Hepatocyte (in vitro differentiated cells): ENCODE results near the gene GARIN3. TPM values are rescaled to one million over a fixed set of nuclear protein-coding genes. Genes with fewer than 3 reads are reported as not detected.
"Not testable (repeated sequence)": the region's sequence is repeated elsewhere in the genome, so short reads cannot be mapped to it uniquely, and the experiment has no call there.

Source experiments
- DNase-seq: peaks from one replicate; pipeline ENCODE4 v3.0.0-alpha.2; 2016; ENCODE audit warnings: low spot score
- H2AFZ ChIP-seq: fragments of 200-600 bp; sonication (generic); 2 replicates; pipeline ENCODE4 v1.6.0; 2016; ENCODE audit warnings: antibody characterized with exemption, mild to moderate bottlenecking
- H3K27ac ChIP-seq: fragments of 200-600 bp; sonication (generic); 2 replicates; pipeline ENCODE4 v1.5.1; 2016; ENCODE audit warnings: mild to moderate bottlenecking
- H3K27me3 ChIP-seq: fragments of 200-600 bp; sonication (generic); 2 replicates; pipeline ENCODE4 v1.6.1; 2016
- H3K36me3 ChIP-seq: fragments of 200-600 bp; sonication (generic); replicated peaks from 2 replicates; pipeline ENCODE4 v1.5.1; 2016; ENCODE audit warnings: low read depth; ENCODE audit not compliant: insufficient read depth
- H3K4me1 ChIP-seq: fragments of 200-600 bp; sonication (generic); 2 replicates; pipeline ENCODE4 v1.5.1; 2016; ENCODE audit warnings: mild to moderate bottlenecking, moderate library complexity; ENCODE audit not compliant: insufficient read depth
- H3K4me2 ChIP-seq: fragments of 200-600 bp; sonication (generic); 2 replicates; pipeline ENCODE4 v1.6.0; 2016
- H3K4me3 ChIP-seq: fragments of 200-600 bp; sonication (generic); 2 replicates; pipeline ENCODE4 v1.5.1; 2016; ENCODE audit warnings: mild to moderate bottlenecking
- H3K79me2 ChIP-seq: fragments of 200-600 bp; sonication (generic); 2 replicates; pipeline ENCODE4 v1.6.0; 2017; ENCODE audit warnings: mild to moderate bottlenecking
- H3K9me2 ChIP-seq: fragments of 200-600 bp; sonication (generic); replicated peaks from 2 replicates; pipeline ENCODE4 v1.6.0; 2017; ENCODE audit warnings: mild to moderate bottlenecking; ENCODE audit not compliant: insufficient read depth
- H3K9me3 ChIP-seq: fragments of 200-600 bp; sonication (generic); 2 replicates; pipeline ENCODE4 v1.5.1; 2016; ENCODE audit warnings: low read depth, mild to moderate bottlenecking
- H4K20me1 ChIP-seq: fragments of 200-600 bp; sonication (generic); 2 replicates; pipeline ENCODE4 v1.6.0; 2016; ENCODE audit warnings: mild to moderate bottlenecking; ENCODE audit not compliant: insufficient read depth, poor library complexity, severe bottlenecking
- CTCF ChIP-seq: fragments of 200-600 bp; sonication (generic); IDR thresholded peaks from 2 replicates; pipeline ENCODE4 v1.5.1; 2016; ENCODE audit warnings: antibody characterized with exemption, mild to moderate bottlenecking; ENCODE audit not compliant: poor library complexity
- EZH2 ChIP-seq: fragments of 200-600 bp; sonication (generic); IDR thresholded peaks from 2 replicates; pipeline ENCODE4 v1.6.1; 2016; ENCODE audit warnings: antibody characterized with exemption, mild to moderate bottlenecking, borderline replicate concordance
- EZH2phosphoT487 ChIP-seq: fragments of 200-600 bp; sonication (generic); IDR thresholded peaks from one replicate; pipeline ENCODE4 v1.6.1; 2018; ENCODE audit warnings: antibody characterized with exemption, mild to moderate bottlenecking, low read depth, moderate library complexity; ENCODE audit not compliant: unreplicated experiment, severe bottlenecking
- WGBS: methylation state at CpG from one replicate; pipeline ENCODE4 v1.1.6; 2016; ENCODE audit warnings: low lambda C conversion rate; ENCODE audit errors: missing lambda C conversion rate; 5-methylcytosine and 5-hydroxymethylcytosine counted together
- polyA plus RNA-seq: library from polyadenylated mRNA; unstranded; fragments of >200 nt; fragmentation: Nextera tagmentation; extraction: Ambion mirVana; gene quantifications from 2 replicates; pipeline ENCODE4 v1.2.1, GENCODE V29; 2016
- total RNA-seq: library from RNA; depleted of rRNA; stranded (reverse); fragments of >200 nt; gene quantifications from 2 replicates; pipeline ENCODE4 v1.2.3, GENCODE V29; 2014

GARIN3 gene
- total and polyA plus RNA-seq, 2 experiments from 2014 or later, result not detected

GRCh38 chr5:157186309-157187045, 20.4 kb upstream of the GARIN3 start:
- H3K36me3 ChIP-seq, result no peaks in the 10 kb centered on the region
- DNase-seq, result no peak
- no peak overlapping the region for H3K4me3 ChIP-seq
- peaks cover 9% of the 10 kb centered on the region for H3K27me3 ChIP-seq
- no peaks in the 10 kb centered on the region for H3K9me2 ChIP-seq
- H3K9me3 ChIP-seq, result no peaks in the 10 kb centered on the region
- WGBS, result 84% methylated on average over 11 of the region's 12 CpGs
- H2AFZ ChIP-seq, result no peak overlapping the region
- no peak overlapping the region for H3K4me2 ChIP-seq
- TF ChIP-seq EZH2phosphoT487 (no peak), EZH2 (no peak), CTCF (no peak)
- no peak overlapping the region for H3K27ac ChIP-seq
- H4K20me1 ChIP-seq, result no peaks in the 10 kb centered on the region
- H3K79me2 ChIP-seq, result no peaks in the 10 kb centered on the region
- H3K4me1 ChIP-seq, result no peaks in the 10 kb centered on the region

- not testable (repeated sequence) for H4K20me1 ChIP-seq
Observed at GRCh38 chr5:157185122-157185521, 19.1 kb upstream of the GARIN3 start.

GRCh38 chr5:157184117-157184670, 18.1 kb upstream of the GARIN3 start:
- DNase-seq, result no peak
- Histone ChIP-seq H3K4me1 (no peaks in the 10 kb centered on the region), H3K36me3 (no peaks in the 10 kb centered on the region), H4K20me1 (no peaks in the 10 kb centered on the region), H3K9me3 (no peaks in the 10 kb centered on the region), H3K27me3 (peaks cover 9% of the 10 kb centered on the region), H3K27ac (no peak overlapping the region), H3K4me2 (no peak overlapping the region), H3K9me2 (no peaks in the 10 kb centered on the region), H3K4me3 (no peak overlapping the region), H3K79me2 (no peaks in the 10 kb centered on the region), H2AFZ (no peak overlapping the region)
- WGBS, result 85% methylated on average over 8 of the region's 8 CpGs
- TF ChIP-seq EZH2phosphoT487 (no peak), EZH2 (no peak), CTCF (no peak)

More at GRCh38 chr5:157185122-157185521, 19.1 kb upstream of the GARIN3 start:
- H3K36me3 ChIP-seq, H3K27ac ChIP-seq, H3K27me3 ChIP-seq, DNase-seq, H2AFZ ChIP-seq, H3K4me1 ChIP-seq, H3K9me3 ChIP-seq, H3K4me3 ChIP-seq, H3K9me2 ChIP-seq, H3K79me2 ChIP-seq, H3K4me2 ChIP-seq: not testable (repeated sequence)
- WGBS, result 94% methylated on average over 6 of the region's 6 CpGs

GRCh38 chr5:157182143-157182757, 16.2 kb upstream of the GARIN3 start:
- 77% methylated on average over 3 of the region's 3 CpGs for WGBS
- no peak overlapping the region for H3K4me3 ChIP-seq
- no peak overlapping the region for H3K27ac ChIP-seq

More at GRCh38 chr5:157182143-157182757, 16.2 kb upstream of the GARIN3 start:
- Histone ChIP-seq H2AFZ (no peak overlapping the region), H3K9me2 (no peaks in the 10 kb centered on the region), H3K27me3 (peaks cover 8% of the 10 kb centered on the region), H3K79me2 (no peaks in the 10 kb centered on the region), H3K4me1 (no peaks in the 10 kb centered on the region), H3K4me2 (no peak overlapping the region), H3K9me3 (no peaks in the 10 kb centered on the region), H3K36me3 (no peaks in the 10 kb centered on the region), H4K20me1 (no peaks in the 10 kb centered on the region)
- TF ChIP-seq EZH2 (no peak), EZH2phosphoT487 (no peak), CTCF (no peak)
- DNase-seq, result no peak
